WTC11 (cell line): Measurements from ENCODE around the gene TRMT44. TPM values are rescaled to one million over a fixed set of nuclear protein-coding genes. Genes with fewer than 3 reads are reported as not detected.
A peak's percentile ranks its signal among the peaks of the same experiment; 100 is the strongest.

Experiments used
- ATAC-seq: fragments of 200-7000 bp; cut with Tn5 transposase; 2 replicates; pipeline ENCODE4 v1.10.0; 2021; ENCODE audit warnings: mild to moderate bottlenecking, moderate library complexity
- CTCF ChIA-PET: fragments of 300-600 bp; sonication (Branson Sonifier 250); formaldehyde crosslinking; loops from one replicate; lab custom pipeline; 2021; ENCODE audit warnings: antibody characterized with exemption; lab: Charles Lee
- POLR2A ChIA-PET: fragments of 350-600 bp; sonication (Branson Sonifier 250); formaldehyde crosslinking; loops from one replicate; lab custom pipeline; 2021; ENCODE audit warnings: antibody characterized with exemption; lab: Charles Lee
- DNase-seq: peaks from one replicate; pipeline ENCODE4 v3.0.0; 2021; ENCODE audit warnings: low spot score
- H3K27ac Mint-ChIP-seq: 2 replicates; pipeline ENCODE4 v1.8.0; 2021; ENCODE audit warnings: mixed read lengths
- H3K27me3 Mint-ChIP-seq: 2 replicates; pipeline ENCODE4 v1.8.0; 2021; ENCODE audit warnings: low read depth, mild to moderate bottlenecking, moderate library complexity, mixed read lengths
- H3K36me3 Mint-ChIP-seq: 2 replicates; pipeline ENCODE4 v1.8.0; 2021; ENCODE audit warnings: mixed read lengths
- H3K4me1 Mint-ChIP-seq: 2 replicates; pipeline ENCODE4 v1.8.0; 2022; ENCODE audit warnings: mixed read lengths
- H3K4me3 Mint-ChIP-seq: 2 replicates; pipeline ENCODE4 v1.8.0; 2021; ENCODE audit warnings: mild to moderate bottlenecking, moderate library complexity, mixed read lengths
- H3K9me3 Mint-ChIP-seq: 2 replicates; pipeline ENCODE4 v1.8.0; 2021; ENCODE audit warnings: mixed read lengths
- CREM ChIP-seq: sonication (generic); formaldehyde crosslinking; IDR thresholded peaks from 2 replicates; pipeline ENCODE4 v1.8.1; 2022; ENCODE audit warnings: mild to moderate bottlenecking, missing genetic modification reagents, moderate library complexity
- ELF4 ChIP-seq: sonication (generic); formaldehyde crosslinking; IDR thresholded peaks from 2 replicates; pipeline ENCODE4 v1.8.1; 2022; ENCODE audit warnings: low read depth, mild to moderate bottlenecking, moderate library complexity, missing genetic modification reagents
- EMX1 ChIP-seq: fragments of 250-450 bp; sonication (Bioruptor Pico); IDR thresholded peaks from 2 replicates; pipeline ENCODE4 v1.8.0; 2021; ENCODE audit warnings: mild to moderate bottlenecking
- FOXK1 ChIP-seq: sonication (generic); formaldehyde crosslinking; IDR thresholded peaks from 2 replicates; pipeline ENCODE4 v1.8.0; 2022; ENCODE audit warnings: mild to moderate bottlenecking, moderate library complexity, missing genetic modification reagents
- MAX ChIP-seq: sonication (generic); formaldehyde crosslinking; IDR thresholded peaks from 2 replicates; pipeline ENCODE4 v1.8.0; 2022; ENCODE audit warnings: mild to moderate bottlenecking, missing genetic modification reagents
- NR2C2 ChIP-seq: sonication (generic); formaldehyde crosslinking; IDR thresholded peaks from 2 replicates; pipeline ENCODE4 v1.8.0; 2022; ENCODE audit warnings: mild to moderate bottlenecking, missing genetic modification reagents
- SMAD3 ChIP-seq: sonication (generic); formaldehyde crosslinking; IDR thresholded peaks from 2 replicates; pipeline ENCODE4 v1.8.0; 2022; ENCODE audit warnings: missing genetic modification reagents, mild to moderate bottlenecking, borderline replicate concordance
- SMAD4 ChIP-seq: sonication (generic); formaldehyde crosslinking; IDR thresholded peaks from 2 replicates; pipeline ENCODE4 v1.8.0; 2022; ENCODE audit warnings: mild to moderate bottlenecking, missing genetic modification reagents
- STAT6 ChIP-seq: sonication (generic); formaldehyde crosslinking; conservative IDR thresholded peaks from 2 replicates; pipeline ENCODE4 v1.8.1; 2023; ENCODE audit warnings: mild to moderate bottlenecking, low read depth, missing genetic modification reagents, moderate library complexity
- TP53 ChIP-seq: sonication (generic); formaldehyde crosslinking; IDR thresholded peaks from 2 replicates; pipeline ENCODE4 v1.8.1; 2023; ENCODE audit warnings: mild to moderate bottlenecking, missing genetic modification reagents
- ZBTB21 ChIP-seq: sonication (generic); formaldehyde crosslinking; IDR thresholded peaks from 2 replicates; pipeline ENCODE4 v1.8.1; 2023; ENCODE audit warnings: mild to moderate bottlenecking, missing genetic modification reagents, borderline replicate concordance
- ZNF121 ChIP-seq: sonication (generic); formaldehyde crosslinking; IDR thresholded peaks from 2 replicates; pipeline ENCODE4 v1.8.0; 2023; ENCODE audit warnings: missing genetic modification reagents
- ZNF396 ChIP-seq: fragments of 250-450 bp; sonication (Bioruptor Pico); IDR thresholded peaks from 2 replicates; pipeline ENCODE4 v1.8.0; 2021; ENCODE audit warnings: mild to moderate bottlenecking, moderate library complexity, borderline replicate concordance
- total RNA-seq: library from RNA; stranded (reverse); gene quantifications from 3 replicates; pipeline ENCODE4 v1.2.3, GENCODE V29; 2021
- TF ChIP-seq, protein P1 (sequence below): sonication (generic); formaldehyde crosslinking; IDR thresholded peaks from 2 replicates; pipeline ENCODE4 v1.8.1; 2023; ENCODE audit warnings: mild to moderate bottlenecking, moderate library complexity, missing genetic modification reagents
- TF ChIP-seq, protein P2 (sequence below): sonication (generic); formaldehyde crosslinking; IDR thresholded peaks from 2 replicates; pipeline ENCODE4 v1.8.1; 2022; ENCODE audit warnings: mild to moderate bottlenecking, missing genetic modification reagents, moderate library complexity, borderline replicate concordance
- TF ChIP-seq, protein P3 (sequence below): sonication (generic); formaldehyde crosslinking; IDR thresholded peaks from 2 replicates; pipeline ENCODE4 v1.8.1; 2023; ENCODE audit warnings: mild to moderate bottlenecking, missing genetic modification reagents, moderate library complexity
- TF ChIP-seq, protein P4 (sequence below): fragments of 250-450 bp; sonication (Bioruptor Pico); conservative IDR thresholded peaks from 2 replicates; pipeline ENCODE4 v1.9.0; 2021; ENCODE audit warnings: mild to moderate bottlenecking
- TF ChIP-seq, protein P5 (sequence below): sonication (generic); formaldehyde crosslinking; IDR thresholded peaks from 2 replicates; pipeline ENCODE4 v1.8.0; 2023; ENCODE audit warnings: missing genetic modification reagents, mild to moderate bottlenecking, borderline replicate concordance

TRMT44 gene
- total RNA-seq, 1 experiment from 2014 or later, result 28.4 TPM

GRCh38 chr4:8508266-8508665 is 67.7 kb downstream of the TRMT44 start:
- POLR2A ChIA-PET, result no interaction called here
- TF ChIP-seq SMAD4, result no peak
- no peak for TF ChIP-seq TP53 (CRISPR knock-in tag)
- TF ChIP-seq, protein P1, sequence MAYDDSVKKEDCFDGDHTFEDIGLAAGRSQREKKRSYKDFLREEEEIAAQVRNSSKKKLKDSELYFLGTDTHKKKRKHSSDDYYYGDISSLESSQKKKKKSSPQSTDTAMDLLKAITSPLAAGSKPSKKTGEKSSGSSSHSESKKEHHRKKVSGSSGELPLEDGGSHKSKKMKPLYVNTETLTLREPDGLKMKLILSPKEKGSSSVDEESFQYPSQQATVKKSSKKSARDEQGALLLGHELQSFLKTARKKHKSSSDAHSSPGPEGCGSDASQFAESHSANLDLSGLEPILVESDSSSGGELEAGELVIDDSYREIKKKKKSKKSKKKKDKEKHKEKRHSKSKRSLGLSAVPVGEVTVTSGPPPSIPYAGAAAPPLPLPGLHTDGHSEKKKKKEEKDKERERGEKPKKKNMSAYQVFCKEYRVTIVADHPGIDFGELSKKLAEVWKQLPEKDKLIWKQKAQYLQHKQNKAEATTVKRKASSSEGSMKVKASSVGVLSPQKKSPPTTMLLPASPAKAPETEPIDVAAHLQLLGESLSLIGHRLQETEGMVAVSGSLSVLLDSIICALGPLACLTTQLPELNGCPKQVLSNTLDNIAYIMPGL, result no peak
- TF ChIP-seq ELF4, result no peak
- TF ChIP-seq ZBTB21 (CRISPR knock-in tag), result no peak
- TF ChIP-seq FOXK1 (CRISPR knock-in tag), result no peak
- no peak for TF ChIP-seq EMX1 (CRISPR knock-in tag)
- TF ChIP-seq, protein P2, sequence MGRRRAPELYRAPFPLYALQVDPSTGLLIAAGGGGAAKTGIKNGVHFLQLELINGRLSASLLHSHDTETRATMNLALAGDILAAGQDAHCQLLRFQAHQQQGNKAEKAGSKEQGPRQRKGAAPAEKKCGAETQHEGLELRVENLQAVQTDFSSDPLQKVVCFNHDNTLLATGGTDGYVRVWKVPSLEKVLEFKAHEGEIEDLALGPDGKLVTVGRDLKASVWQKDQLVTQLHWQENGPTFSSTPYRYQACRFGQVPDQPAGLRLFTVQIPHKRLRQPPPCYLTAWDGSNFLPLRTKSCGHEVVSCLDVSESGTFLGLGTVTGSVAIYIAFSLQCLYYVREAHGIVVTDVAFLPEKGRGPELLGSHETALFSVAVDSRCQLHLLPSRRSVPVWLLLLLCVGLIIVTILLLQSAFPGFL (CRISPR knock-in tag), result no peak
- no peak for TF ChIP-seq CREM (CRISPR knock-in tag)
- TF ChIP-seq, all 79 proteins: peak for 0
- DNase-seq, result no peak
- Mint-ChIP-seq H3K27ac (no peak overlapping the region), H3K4me1 (peaks cover 26% of the 10 kb centered on the region), H3K27me3 (no peaks in the 10 kb centered on the region), H3K9me3 (peaks cover 18% of the 10 kb centered on the region), H3K4me3 (no peak overlapping the region), H3K36me3 (peaks cover 15% of the 10 kb centered on the region)
- CTCF ChIA-PET, result no interaction called here
- ATAC-seq, result no peak

- no peak for TF ChIP-seq NR2C2 (CRISPR knock-in tag)
- no peak for TF ChIP-seq ELF4
- no peak for TF ChIP-seq ZNF396 (CRISPR knock-in tag)
- TF ChIP-seq STAT6 (CRISPR knock-in tag), result no peak
- TF ChIP-seq, protein P3, sequence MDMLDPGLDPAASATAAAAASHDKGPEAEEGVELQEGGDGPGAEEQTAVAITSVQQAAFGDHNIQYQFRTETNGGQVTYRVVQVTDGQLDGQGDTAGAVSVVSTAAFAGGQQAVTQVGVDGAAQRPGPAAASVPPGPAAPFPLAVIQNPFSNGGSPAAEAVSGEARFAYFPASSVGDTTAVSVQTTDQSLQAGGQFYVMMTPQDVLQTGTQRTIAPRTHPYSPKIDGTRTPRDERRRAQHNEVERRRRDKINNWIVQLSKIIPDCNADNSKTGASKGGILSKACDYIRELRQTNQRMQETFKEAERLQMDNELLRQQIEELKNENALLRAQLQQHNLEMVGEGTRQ (CRISPR knock-in tag), result no peak
- TF ChIP-seq, protein P4, sequence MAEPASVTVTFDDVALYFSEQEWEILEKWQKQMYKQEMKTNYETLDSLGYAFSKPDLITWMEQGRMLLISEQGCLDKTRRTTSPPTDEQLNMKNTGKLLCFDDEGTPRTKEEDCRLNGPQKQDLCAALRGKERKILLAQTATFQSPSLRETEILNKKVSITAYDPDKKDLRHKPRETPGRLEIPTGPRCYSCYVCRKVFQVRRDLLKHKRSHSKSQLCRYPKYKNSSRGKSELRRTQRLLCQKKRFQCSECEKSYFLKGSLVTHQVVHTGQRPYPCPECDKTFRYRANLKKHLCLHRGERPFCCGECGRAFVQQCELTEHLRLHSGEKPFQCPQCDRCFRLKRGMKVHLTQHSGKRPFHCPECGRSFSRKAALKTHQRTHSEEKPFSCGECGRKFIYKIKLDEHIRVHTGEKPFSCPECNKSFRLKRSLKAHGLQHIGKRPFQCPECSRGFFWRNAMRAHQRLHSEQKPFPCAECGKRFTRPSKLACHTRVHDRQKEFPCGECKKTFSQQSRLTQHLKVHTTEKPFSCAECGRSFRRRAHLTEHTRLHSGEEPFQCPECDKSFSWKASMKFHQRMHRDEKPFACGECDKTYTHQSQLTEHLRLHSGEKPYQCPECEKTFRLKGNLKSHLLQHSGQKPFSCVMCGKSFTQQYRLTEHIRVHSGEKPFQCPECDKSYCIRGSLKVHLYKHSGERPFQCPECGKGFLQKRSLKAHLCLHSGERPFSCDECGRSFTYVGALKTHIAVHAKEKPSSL (CRISPR knock-in tag), result no peak
- TF ChIP-seq SMAD3, result no peak
- TF ChIP-seq, protein P5, sequence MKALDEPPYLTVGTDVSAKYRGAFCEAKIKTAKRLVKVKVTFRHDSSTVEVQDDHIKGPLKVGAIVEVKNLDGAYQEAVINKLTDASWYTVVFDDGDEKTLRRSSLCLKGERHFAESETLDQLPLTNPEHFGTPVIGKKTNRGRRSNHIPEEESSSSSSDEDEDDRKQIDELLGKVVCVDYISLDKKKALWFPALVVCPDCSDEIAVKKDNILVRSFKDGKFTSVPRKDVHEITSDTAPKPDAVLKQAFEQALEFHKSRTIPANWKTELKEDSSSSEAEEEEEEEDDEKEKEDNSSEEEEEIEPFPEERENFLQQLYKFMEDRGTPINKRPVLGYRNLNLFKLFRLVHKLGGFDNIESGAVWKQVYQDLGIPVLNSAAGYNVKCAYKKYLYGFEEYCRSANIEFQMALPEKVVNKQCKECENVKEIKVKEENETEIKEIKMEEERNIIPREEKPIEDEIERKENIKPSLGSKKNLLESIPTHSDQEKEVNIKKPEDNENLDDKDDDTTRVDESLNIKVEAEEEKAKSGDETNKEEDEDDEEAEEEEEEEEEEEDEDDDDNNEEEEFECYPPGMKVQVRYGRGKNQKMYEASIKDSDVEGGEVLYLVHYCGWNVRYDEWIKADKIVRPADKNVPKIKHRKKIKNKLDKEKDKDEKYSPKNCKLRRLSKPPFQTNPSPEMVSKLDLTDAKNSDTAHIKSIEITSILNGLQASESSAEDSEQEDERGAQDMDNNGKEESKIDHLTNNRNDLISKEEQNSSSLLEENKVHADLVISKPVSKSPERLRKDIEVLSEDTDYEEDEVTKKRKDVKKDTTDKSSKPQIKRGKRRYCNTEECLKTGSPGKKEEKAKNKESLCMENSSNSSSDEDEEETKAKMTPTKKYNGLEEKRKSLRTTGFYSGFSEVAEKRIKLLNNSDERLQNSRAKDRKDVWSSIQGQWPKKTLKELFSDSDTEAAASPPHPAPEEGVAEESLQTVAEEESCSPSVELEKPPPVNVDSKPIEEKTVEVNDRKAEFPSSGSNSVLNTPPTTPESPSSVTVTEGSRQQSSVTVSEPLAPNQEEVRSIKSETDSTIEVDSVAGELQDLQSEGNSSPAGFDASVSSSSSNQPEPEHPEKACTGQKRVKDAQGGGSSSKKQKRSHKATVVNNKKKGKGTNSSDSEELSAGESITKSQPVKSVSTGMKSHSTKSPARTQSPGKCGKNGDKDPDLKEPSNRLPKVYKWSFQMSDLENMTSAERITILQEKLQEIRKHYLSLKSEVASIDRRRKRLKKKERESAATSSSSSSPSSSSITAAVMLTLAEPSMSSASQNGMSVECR, result no peak
- no peak for TF ChIP-seq ZNF121 (CRISPR knock-in tag)
- no peak for TF ChIP-seq MAX
- Mint-ChIP-seq H3K4me3 (no peak overlapping the region), H3K4me1 (peaks cover 26% of the 10 kb centered on the region), H3K9me3 (peaks cover 23% of the 10 kb centered on the region), H3K27me3 (no peaks in the 10 kb centered on the region), H3K36me3 (peaks cover 20% of the 10 kb centered on the region), H3K27ac (peak overlapping the region; percentile 55)
- DNase-seq (no peak), ATAC-seq (no peak)
- ChIA-PET CTCF (no interaction called here), POLR2A (no interaction called here)
Observed at GRCh38 chr4:8508740-8509139, 68.2 kb downstream of the TRMT44 start.
